Testis (tissue), 2 donors: Measurements from ENCODE around the gene PRMT2.

Source experiments
- POLR2A ChIP-seq: fragments of 450-650 bp; IDR thresholded peaks from one replicate; pipeline ENCODE4 v1.6.1; 2017; ENCODE audit warnings: antibody characterized with exemption, mild to moderate bottlenecking, moderate library complexity
- TF ChIP-seq, protein P1 (sequence below), 3 experiments: fragments of 450-650 bp in 2 of 3; fragments of 200-600 bp in 1 of 3; sonication (generic) in 1 of 3; IDR thresholded peaks; one replicate each; pipeline ENCODE4 v1.5.1; 2016 to 2019; ENCODE audit warnings: antibody characterized with exemption in 3 of 3, mild to moderate bottlenecking in 2 of 3, moderate library complexity in 1 of 3

- TF ChIP-seq, protein P1, sequence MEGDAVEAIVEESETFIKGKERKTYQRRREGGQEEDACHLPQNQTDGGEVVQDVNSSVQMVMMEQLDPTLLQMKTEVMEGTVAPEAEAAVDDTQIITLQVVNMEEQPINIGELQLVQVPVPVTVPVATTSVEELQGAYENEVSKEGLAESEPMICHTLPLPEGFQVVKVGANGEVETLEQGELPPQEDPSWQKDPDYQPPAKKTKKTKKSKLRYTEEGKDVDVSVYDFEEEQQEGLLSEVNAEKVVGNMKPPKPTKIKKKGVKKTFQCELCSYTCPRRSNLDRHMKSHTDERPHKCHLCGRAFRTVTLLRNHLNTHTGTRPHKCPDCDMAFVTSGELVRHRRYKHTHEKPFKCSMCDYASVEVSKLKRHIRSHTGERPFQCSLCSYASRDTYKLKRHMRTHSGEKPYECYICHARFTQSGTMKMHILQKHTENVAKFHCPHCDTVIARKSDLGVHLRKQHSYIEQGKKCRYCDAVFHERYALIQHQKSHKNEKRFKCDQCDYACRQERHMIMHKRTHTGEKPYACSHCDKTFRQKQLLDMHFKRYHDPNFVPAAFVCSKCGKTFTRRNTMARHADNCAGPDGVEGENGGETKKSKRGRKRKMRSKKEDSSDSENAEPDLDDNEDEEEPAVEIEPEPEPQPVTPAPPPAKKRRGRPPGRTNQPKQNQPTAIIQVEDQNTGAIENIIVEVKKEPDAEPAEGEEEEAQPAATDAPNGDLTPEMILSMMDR (IDR thresholded peaks at IDR 0.05) = no peak
- no peak for TF ChIP-seq POLR2A
Observed at GRCh38 chr21:46636181-46636512, 673 bp downstream of the PRMT2 start.
